ENCODE results near the gene TPGS1. TPM values are rescaled to one million over a fixed set of nuclear protein-coding genes. Genes with fewer than 3 reads are reported as not detected.

TPGS1 gene
- total and polyA plus RNA-seq, 2 of the 8 experiments (the other 6 are each of a cell fraction or from before 2014, with no cell fraction given): 9.1 to 10.6 TPM

GRCh38 chr19:493391-494170 lies 13.7 kb upstream of the TPGS1 start (continued):
- TF ChIP-seq, protein P1, sequence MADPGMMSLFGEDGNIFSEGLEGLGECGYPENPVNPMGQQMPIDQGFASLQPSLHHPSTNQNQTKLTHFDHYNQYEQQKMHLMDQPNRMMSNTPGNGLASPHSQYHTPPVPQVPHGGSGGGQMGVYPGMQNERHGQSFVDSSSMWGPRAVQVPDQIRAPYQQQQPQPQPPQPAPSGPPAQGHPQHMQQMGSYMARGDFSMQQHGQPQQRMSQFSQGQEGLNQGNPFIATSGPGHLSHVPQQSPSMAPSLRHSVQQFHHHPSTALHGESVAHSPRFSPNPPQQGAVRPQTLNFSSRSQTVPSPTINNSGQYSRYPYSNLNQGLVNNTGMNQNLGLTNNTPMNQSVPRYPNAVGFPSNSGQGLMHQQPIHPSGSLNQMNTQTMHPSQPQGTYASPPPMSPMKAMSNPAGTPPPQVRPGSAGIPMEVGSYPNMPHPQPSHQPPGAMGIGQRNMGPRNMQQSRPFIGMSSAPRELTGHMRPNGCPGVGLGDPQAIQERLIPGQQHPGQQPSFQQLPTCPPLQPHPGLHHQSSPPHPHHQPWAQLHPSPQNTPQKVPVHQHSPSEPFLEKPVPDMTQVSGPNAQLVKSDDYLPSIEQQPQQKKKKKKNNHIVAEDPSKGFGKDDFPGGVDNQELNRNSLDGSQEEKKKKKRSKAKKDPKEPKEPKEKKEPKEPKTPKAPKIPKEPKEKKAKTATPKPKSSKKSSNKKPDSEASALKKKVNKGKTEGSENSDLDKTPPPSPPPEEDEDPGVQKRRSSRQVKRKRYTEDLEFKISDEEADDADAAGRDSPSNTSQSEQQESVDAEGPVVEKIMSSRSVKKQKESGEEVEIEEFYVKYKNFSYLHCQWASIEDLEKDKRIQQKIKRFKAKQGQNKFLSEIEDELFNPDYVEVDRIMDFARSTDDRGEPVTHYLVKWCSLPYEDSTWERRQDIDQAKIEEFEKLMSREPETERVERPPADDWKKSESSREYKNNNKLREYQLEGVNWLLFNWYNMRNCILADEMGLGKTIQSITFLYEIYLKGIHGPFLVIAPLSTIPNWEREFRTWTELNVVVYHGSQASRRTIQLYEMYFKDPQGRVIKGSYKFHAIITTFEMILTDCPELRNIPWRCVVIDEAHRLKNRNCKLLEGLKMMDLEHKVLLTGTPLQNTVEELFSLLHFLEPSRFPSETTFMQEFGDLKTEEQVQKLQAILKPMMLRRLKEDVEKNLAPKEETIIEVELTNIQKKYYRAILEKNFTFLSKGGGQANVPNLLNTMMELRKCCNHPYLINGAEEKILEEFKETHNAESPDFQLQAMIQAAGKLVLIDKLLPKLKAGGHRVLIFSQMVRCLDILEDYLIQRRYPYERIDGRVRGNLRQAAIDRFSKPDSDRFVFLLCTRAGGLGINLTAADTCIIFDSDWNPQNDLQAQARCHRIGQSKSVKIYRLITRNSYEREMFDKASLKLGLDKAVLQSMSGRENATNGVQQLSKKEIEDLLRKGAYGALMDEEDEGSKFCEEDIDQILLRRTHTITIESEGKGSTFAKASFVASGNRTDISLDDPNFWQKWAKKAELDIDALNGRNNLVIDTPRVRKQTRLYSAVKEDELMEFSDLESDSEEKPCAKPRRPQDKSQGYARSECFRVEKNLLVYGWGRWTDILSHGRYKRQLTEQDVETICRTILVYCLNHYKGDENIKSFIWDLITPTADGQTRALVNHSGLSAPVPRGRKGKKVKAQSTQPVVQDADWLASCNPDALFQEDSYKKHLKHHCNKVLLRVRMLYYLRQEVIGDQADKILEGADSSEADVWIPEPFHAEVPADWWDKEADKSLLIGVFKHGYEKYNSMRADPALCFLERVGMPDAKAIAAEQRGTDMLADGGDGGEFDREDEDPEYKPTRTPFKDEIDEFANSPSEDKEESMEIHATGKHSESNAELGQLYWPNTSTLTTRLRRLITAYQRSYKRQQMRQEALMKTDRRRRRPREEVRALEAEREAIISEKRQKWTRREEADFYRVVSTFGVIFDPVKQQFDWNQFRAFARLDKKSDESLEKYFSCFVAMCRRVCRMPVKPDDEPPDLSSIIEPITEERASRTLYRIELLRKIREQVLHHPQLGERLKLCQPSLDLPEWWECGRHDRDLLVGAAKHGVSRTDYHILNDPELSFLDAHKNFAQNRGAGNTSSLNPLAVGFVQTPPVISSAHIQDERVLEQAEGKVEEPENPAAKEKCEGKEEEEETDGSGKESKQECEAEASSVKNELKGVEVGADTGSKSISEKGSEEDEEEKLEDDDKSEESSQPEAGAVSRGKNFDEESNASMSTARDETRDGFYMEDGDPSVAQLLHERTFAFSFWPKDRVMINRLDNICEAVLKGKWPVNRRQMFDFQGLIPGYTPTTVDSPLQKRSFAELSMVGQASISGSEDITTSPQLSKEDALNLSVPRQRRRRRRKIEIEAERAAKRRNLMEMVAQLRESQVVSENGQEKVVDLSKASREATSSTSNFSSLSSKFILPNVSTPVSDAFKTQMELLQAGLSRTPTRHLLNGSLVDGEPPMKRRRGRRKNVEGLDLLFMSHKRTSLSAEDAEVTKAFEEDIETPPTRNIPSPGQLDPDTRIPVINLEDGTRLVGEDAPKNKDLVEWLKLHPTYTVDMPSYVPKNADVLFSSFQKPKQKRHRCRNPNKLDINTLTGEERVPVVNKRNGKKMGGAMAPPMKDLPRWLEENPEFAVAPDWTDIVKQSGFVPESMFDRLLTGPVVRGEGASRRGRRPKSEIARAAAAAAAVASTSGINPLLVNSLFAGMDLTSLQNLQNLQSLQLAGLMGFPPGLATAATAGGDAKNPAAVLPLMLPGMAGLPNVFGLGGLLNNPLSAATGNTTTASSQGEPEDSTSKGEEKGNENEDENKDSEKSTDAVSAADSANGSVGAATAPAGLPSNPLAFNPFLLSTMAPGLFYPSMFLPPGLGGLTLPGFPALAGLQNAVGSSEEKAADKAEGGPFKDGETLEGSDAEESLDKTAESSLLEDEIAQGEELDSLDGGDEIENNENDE (IDR thresholded peaks at IDR 0.05; ENCODE audit: insufficient replicate concordance, low read length): no peak
- TF ChIP-seq CEBPB (IDR thresholded peaks at IDR 0.05; ENCODE audit: low read depth, low read length): no peak
